Measurements from ENCODE around the gene PEX12.

The PEX12 gene

DNA sequence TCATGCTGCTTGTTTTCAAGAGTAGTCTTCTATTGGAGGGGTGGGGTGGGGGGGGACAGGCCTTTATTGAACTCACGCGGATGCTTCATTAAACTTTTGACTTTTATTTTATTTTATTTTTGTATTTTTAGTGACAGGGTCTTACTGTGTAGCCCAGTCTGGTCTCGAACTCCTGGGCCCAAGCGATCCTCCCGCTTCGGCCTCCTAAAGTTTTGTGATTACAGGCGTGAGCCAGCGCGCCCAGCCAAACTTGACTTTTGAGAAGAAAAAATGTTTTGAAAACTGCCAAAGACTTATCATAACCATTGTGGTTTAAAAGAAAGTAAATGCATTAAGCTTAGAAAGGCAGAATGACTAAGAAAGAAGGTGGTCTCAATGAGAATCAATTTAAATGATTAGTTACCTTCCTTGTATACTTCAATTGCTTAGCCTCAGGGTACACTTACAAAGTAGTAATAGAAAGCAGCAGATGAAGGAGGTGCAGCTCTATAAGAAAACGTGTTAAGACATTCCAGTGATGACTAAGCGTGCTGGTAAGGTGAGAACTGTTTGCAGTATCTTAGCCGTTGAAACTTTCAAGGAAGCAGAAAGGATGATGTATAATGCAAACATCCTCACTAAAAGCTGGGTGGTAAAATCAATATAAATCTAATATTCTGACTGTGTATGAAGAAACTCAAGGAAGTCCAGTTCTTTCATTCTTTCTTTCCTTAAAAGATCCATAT is 10.0 kb upstream of the PEX12 start (continued):
- TF ChIP-seq, protein P1, sequence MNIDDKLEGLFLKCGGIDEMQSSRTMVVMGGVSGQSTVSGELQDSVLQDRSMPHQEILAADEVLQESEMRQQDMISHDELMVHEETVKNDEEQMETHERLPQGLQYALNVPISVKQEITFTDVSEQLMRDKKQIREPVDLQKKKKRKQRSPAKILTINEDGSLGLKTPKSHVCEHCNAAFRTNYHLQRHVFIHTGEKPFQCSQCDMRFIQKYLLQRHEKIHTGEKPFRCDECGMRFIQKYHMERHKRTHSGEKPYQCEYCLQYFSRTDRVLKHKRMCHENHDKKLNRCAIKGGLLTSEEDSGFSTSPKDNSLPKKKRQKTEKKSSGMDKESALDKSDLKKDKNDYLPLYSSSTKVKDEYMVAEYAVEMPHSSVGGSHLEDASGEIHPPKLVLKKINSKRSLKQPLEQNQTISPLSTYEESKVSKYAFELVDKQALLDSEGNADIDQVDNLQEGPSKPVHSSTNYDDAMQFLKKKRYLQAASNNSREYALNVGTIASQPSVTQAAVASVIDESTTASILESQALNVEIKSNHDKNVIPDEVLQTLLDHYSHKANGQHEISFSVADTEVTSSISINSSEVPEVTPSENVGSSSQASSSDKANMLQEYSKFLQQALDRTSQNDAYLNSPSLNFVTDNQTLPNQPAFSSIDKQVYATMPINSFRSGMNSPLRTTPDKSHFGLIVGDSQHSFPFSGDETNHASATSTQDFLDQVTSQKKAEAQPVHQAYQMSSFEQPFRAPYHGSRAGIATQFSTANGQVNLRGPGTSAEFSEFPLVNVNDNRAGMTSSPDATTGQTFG (tag by site-specific recombination; IDR thresholded peaks at IDR 0.05; ENCODE audit: borderline replicate concordance), result no peak
- TF ChIP-seq ZNF416 (tag by site-specific recombination; IDR thresholded peaks at IDR 0.05) (no peak), ZNF529 (tag by site-specific recombination; IDR thresholded peaks at IDR 0.05; ENCODE audit: insufficient replicate concordance) (no peak)

DNA sequence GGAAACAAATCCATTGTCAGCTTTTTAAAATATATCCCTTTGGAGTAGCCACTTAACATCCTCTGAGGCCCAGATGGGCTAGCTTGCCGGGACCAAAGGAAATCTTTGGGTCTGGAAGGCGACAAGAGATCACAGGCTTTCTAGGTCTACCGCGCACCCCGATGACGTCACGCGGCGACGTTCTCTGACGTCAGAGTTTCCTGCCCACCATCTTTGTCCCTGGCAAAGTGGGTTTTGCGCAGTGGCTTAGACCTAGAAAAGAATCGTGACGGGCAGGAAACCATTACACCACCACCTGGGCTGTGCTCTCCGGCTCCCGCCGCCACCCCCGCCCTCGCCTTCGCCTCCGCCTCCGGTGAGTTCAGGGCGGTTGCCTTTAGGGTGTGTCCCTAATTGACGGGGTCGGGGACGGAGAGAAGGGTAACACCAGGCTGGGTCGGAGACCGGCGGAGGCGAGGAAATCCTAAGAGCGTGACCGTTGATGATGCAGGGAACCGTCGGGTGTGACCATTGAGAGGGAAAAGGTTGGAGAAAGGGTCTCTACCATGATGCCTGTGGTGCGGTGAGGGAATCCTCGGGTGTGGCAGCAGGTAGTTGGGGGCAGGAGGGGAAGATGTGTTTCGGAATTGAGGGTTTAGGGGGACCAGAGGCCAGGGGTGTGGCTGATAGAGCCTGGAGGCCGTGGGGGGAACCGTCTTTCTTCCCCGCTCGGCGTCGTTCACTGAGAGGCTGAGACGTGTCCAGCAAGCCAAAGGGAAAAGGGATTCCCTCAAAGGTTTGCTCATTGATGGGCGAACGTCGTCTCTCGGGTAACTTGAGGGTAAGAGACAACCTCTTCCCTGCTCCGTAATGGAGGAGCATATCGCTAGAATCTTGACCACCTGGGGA is 8.9 kb upstream of the PEX12 start, which contains the start of gene AP2B1:
Gene AP2B1, plus strand, starts transcription at position 249 of the 888 bp plus-strand sequence. CDS start 6,709 bp downstream, outside the sequence.
- POLR2A ChIA-PET, result interaction anchor here (0.6 to 2.1 kb wide), 6 partner anchors 9 to 24 kb away, joined by 3 to 32 read pairs (median 6); partner anchors contain the start of gene PEX12
- Histone ChIP-seq H3K4me1 (ENCODE audit: control insufficient read depth, insufficient read depth, low read length) (peaks cover 15% of the 10 kb centered on the region; the same call in 1 of the 2 replicates), H3K36me3 (ENCODE audit: control insufficient read depth in 2 of 2, insufficient read depth in 1 of 2, low read length in 2 of 2) (peaks cover 0 to 3% of the 10 kb centered on the region in 2 experiments; a peak in 1 of 3 replicates), H3K9me3 (ENCODE audit: control insufficient read depth, insufficient read depth, low read depth, low read length) (no peaks in the 10 kb centered on the region), H3K4me3 (ENCODE audit: low read depth, low read length) (peak within 1 kb of the TSS; percentile 56), H3K27ac (ENCODE audit: extremely low read depth, low read depth, low read length) (peak within 1 kb of the TSS; percentile 88)
- CTCF ChIA-PET, result interaction anchor here (0.6 to 1.2 kb wide), 4 partner anchors 9 to 177 kb away, joined by 3 to 4 read pairs (median 3); partner anchors contain the start of gene PEX12
- peak; percentile 91 for TF ChIP-seq ZNF76 (tag by site-specific recombination; IDR thresholded peaks at IDR 0.05; ENCODE audit: borderline replicate concordance, low read depth)
- TF ChIP-seq, protein P2, sequence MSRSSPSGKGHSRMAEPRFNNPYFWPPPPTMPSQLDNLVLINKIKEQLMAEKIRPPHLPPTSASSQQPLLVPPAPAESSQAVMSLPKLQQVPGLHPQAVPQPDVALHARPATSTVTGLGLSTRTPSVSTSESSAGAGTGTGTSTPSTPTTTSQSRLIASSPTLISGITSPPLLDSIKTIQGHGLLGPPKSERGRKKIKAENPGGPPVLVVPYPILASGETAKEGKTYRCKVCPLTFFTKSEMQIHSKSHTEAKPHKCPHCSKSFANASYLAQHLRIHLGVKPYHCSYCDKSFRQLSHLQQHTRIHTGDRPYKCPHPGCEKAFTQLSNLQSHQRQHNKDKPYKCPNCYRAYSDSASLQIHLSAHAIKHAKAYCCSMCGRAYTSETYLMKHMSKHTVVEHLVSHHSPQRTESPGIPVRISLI (tag by site-specific recombination; IDR thresholded peaks at IDR 0.05), result peak; percentile 37; the same call in 1 of the 2 replicates
- TF ChIP-seq, protein P3, sequence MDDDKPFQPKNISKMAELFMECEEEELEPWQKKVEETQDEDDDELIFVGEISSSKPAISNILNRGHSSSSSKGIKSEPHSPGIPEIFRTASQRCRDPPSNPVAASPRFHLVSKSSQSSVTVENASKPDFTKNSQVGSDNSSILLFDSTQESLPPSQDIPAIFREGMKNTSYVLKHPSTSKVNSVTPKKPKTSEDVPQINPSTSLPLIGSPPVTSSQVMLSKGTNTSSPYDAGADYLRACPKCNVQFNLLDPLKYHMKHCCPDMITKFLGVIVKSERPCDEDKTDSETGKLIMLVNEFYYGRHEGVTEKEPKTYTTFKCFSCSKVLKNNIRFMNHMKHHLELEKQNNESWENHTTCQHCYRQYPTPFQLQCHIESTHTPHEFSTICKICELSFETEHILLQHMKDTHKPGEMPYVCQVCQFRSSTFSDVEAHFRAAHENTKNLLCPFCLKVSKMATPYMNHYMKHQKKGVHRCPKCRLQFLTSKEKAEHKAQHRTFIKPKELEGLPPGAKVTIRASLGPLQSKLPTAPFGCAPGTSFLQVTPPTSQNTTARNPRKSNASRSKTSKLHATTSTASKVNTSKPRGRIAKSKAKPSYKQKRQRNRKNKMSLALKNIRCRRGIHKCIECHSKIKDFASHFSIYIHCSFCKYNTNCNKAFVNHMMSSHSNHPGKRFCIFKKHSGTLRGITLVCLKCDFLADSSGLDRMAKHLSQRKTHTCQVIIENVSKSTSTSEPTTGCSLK (tag by site-specific recombination; IDR thresholded peaks at IDR 0.05), result no peak
- TF ChIP-seq ZNF792 (tag by site-specific recombination; IDR thresholded peaks at IDR 0.05), result peak; percentile 45; the same call in 1 of the 2 replicates
- TF ChIP-seq ZFHX2 (tag by site-specific recombination; conservative IDR thresholded peaks at IDR 0.05), result peak; percentile 97
- TF ChIP-seq ZBTB21 (tag by site-specific recombination; IDR thresholded peaks at IDR 0.05), result peak; percentile 100
- TF ChIP-seq SP2 (tag by site-specific recombination; IDR thresholded peaks at IDR 0.05), result peak; percentile 86
- peak; percentile 67; the same call in 1 of the 2 replicates for TF ChIP-seq ZNF558 (tag by site-specific recombination; IDR thresholded peaks at IDR 0.05)
- no peak for TF ChIP-seq ZNF404 (tag by site-specific recombination; IDR thresholded peaks at IDR 0.05)
- peak; percentile 99 for TF ChIP-seq YY1 (tag by site-specific recombination; IDR thresholded peaks at IDR 0.05)
- TF ChIP-seq ZNF37A (tag by site-specific recombination; IDR thresholded peaks at IDR 0.05), result no peak
- peak; percentile 83 for TF ChIP-seq KLF10 (tag by site-specific recombination; IDR thresholded peaks at IDR 0.05)
- peak; percentile 91 for TF ChIP-seq ZBTB20 (tag by site-specific recombination; IDR thresholded peaks at IDR 0.05)
- TF ChIP-seq SP3 (tag by site-specific recombination; IDR thresholded peaks at IDR 0.05), result peak; percentile 93
- TF ChIP-seq ZNF114 (tag by site-specific recombination; IDR thresholded peaks at IDR 0.05), result no peak
- TF ChIP-seq ZNF324 (tag by site-specific recombination; IDR thresholded peaks at IDR 0.05), result peak; percentile 97
- peak; percentile 88 for TF ChIP-seq ZNF660 (tag by site-specific recombination; IDR thresholded peaks at IDR 0.05)
- peak; percentile 98 for TF ChIP-seq ZBTB48 (tag by site-specific recombination; IDR thresholded peaks at IDR 0.05)
- peak; percentile 92 for TF ChIP-seq ZFP37 (tag by site-specific recombination; IDR thresholded peaks at IDR 0.05)
- TF ChIP-seq, protein P4, sequence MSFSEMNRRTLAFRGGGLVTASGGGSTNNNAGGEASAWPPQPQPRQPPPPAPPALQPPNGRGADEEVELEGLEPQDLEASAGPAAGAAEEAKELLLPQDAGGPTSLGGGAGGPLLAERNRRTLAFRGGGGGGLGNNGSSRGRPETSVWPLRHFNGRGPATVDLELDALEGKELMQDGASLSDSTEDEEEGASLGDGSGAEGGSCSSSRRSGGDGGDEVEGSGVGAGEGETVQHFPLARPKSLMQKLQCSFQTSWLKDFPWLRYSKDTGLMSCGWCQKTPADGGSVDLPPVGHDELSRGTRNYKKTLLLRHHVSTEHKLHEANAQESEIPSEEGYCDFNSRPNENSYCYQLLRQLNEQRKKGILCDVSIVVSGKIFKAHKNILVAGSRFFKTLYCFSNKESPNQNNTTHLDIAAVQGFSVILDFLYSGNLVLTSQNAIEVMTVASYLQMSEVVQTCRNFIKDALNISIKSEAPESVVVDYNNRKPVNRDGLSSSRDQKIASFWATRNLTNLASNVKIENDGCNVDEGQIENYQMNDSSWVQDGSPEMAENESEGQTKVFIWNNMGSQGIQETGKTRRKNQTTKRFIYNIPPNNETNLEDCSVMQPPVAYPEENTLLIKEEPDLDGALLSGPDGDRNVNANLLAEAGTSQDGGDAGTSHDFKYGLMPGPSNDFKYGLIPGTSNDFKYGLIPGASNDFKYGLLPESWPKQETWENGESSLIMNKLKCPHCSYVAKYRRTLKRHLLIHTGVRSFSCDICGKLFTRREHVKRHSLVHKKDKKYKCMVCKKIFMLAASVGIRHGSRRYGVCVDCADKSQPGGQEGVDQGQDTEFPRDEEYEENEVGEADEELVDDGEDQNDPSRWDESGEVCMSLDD (tag by site-specific recombination; IDR thresholded peaks at IDR 0.05), result peak; percentile 37; the same call in 1 of the 2 replicates
- peak; percentile 52; the same call in 1 of the 2 replicates for TF ChIP-seq ZNF10 (tag by site-specific recombination; IDR thresholded peaks at IDR 0.05)
- peak; percentile 51; the same call in 1 of the 2 replicates for TF ChIP-seq ZNF610 (tag by site-specific recombination; IDR thresholded peaks at IDR 0.05; ENCODE audit: borderline replicate concordance)
- peak; percentile 61 for TF ChIP-seq GLIS2 (tag by site-specific recombination; IDR thresholded peaks at IDR 0.05)
